Forelimb muscle (tissue), 1 donor: Measurements from ENCODE around the gene BICD2. TPM values are rescaled to one million over a fixed set of nuclear protein-coding genes. Genes with fewer than 3 reads are reported as not detected.

ENCODE experiments used
- DNase-seq: peaks from one replicate; pipeline ENCODE4 v3.0.0-alpha.2; 2013; ENCODE audit warnings: low read depth
- polyA plus RNA-seq: library from polyadenylated mRNA; unstranded; fragments of 120-200 nt; gene quantifications from one replicate; pipeline ENCODE4 v1.2.1, GENCODE V29; 2013; ENCODE audit not compliant: insufficient read length

BICD2 gene
- polyA plus RNA-seq, 1 donor: 25.2 TPM

DNA sequence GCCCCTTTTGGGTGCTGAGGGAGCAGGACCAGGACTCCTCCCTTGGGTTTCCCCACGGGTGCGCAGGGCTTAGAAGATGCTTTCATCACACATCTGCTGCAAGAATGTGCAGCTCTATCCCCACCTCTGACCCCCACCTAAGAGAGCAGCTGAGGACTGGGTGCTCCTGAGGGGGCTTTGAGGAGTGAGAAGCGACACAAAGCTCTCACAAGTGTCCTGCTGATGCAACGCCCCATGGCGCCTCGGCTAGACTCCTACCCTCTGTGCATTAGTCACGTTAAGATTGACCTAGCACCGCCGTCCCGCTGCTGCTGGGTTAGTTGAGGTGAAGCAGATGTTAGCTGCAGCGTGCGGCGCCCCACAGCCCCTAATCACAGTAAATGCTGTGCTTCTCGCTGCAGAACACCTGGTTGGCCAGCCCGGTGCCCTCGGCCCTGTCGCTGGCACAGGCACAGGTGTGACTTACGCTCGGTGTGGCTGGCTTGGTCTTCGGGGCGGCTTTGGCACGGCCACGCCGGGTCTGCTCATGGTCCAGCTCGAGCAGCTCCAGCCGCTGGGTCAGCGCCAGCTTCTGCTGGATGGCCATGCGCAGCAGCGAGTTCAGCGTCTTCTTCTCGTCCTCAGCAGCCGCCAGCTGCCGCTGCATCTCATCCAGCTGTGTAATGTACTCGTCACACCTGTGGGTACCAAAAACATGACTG lies 49.7 kb downstream of the BICD2 start:
- DNase-seq: no peak

DNA sequence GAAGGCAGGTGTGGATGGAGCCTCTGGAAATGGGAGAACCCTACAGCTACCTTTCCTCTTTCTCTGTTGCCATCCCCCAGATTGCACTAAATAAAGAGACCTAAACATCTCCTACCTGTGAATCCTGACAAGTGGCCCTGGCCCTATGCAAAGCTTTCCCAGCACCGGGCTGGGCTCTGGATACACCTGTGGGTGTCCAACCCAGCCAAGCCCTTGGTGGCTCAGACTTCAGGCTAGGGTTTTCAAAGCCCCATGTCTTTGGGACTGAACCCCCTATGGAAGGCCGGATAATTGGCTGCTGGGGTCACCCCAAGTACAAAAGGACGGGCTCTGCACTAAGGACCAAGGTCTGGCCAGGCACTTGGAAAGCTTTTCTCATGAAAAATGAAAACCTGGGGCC lies 50.6 kb downstream of the BICD2 start:
- no peak for DNase-seq

DNA sequence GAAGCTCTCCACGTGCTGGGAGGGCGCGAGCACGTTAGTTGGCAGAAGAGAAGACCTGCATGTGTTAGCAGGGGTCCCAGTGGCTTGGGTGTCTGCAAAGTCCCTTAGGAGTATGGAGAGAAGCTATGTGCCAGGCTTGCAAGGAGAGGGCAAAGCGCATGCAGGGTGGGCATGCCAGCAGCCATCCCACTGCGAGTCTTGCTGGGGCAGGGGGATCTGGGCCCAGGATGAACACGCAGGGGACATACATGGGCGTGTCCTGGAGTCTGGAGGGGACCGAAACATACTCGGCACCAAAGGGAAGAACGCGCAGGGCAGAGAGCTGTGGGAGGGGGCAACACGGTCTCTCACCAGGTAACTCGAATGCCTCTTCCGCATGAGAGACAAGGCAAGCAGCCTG lies 51.1 kb downstream of the BICD2 start:
- no peak for DNase-seq

DNA sequence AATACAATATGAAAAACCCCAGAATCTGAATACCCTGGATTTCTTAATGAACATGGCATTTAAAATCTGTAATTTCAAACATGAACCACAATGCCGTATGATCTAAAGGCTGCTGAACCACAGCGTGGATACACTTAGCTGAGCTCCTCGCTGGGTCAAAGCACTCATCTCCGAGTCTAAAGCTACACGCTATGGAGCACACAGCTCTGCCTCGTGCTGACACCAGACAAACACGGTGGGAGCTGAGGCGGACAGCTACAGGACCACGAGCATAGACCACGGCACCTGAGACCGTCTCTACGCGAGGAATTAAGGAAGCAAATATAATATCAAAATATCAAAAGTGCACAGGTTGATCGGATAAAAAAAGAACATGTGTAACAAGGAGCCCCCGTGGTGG lies 51.9 kb downstream of the BICD2 start:
- no peak for DNase-seq

DNA sequence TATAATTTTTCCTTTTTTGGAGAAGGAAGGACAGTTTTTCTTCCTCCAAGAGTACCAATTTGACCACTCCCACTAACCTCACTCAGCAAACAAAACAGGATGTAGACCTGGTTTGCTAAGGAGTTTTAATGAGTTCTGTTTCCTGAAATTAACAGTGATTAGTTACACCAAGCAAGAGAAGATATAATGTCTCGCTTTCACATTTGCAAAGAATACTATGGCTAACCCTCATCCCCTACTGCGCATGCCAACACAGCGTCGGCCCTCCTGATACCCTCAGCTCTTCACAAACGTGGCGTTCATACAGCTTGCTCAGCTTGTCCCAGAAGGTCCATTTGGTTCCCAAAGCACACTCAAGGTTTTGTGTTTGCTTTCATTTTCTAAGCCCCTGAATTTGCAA lies 52.8 kb downstream of the BICD2 start:
- DNase-seq: no peak

DNA sequence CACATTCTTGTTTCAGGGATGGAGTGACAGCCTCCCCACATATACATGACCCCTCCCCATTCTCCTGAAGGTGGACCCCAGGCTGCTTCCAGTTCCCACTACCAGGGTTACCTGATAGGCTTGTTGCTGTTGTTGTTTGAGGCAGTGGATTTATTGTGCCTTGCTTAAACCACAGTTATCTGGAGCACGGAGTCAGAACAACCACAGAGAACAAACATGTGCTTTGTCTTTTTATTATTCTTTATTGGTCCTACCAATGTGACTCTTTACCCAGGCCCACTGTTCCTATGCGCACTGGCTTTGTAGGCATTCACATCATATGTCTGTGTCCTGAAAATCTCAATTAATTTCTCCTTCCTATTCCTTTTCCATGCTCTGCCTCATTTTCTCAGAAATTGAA lies 53.5 kb downstream of the BICD2 start:
- DNase-seq: no peak

DNA sequence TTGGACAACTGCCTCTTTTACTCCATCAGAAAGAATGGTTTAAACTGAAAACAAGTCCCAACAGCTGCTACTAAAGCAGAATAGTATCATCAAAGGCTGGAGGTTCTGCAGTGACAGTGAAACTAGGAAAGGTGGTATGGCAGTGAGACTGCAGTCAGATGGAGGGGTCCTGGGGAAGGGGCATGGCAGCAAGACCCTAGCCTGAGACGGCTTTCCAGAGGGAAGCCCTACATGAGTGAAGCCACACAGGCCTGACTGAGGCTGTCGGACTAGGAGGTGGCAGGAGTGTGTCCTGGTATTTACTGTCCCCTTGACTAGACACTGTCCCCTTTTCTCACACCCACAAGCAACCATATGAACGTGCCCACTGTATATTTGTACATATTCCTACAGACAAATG lies 54.3 kb downstream of the BICD2 start:
- DNase-seq: no peak

DNA sequence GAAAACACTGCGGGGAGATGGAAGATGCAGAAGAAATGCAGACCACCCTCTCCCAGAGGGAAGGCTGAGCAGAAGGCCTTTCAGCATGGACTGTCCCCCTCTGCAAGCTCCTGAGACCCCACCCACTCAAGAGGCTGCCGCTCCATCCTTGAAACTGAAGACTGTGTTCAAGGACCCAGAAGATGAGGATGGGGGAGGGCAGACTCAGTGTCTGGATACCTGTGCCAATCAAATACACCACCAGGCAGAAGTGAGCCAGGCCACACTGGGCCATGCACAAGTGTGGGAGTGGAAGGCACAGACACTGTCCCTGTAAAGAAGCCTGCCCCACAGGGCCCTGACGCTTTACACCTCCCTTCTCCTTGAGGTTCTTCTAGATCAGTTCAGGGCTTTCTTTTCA lies 54.7 kb downstream of the BICD2 start:
- DNase-seq: no peak

DNA sequence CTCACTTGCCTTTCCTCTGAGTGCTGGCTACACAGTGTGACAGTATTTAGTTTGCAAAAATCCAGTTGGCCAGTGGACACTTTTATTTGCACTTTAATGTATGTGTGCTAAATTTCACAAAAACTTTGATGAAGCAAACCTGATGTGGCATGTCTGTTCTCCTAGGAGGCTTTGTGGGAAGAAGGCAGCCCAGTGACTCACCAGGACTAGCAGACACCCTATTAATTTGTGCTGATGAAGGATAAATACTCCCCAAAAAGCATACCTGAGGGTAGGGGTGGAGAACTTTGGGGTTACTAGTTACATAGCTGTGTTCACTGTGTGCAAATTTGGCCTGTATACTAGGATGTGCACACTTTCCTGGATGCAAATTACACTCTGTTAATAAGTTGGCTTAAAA lies 55.4 kb downstream of the BICD2 start:
- DNase-seq: no peak

DNA sequence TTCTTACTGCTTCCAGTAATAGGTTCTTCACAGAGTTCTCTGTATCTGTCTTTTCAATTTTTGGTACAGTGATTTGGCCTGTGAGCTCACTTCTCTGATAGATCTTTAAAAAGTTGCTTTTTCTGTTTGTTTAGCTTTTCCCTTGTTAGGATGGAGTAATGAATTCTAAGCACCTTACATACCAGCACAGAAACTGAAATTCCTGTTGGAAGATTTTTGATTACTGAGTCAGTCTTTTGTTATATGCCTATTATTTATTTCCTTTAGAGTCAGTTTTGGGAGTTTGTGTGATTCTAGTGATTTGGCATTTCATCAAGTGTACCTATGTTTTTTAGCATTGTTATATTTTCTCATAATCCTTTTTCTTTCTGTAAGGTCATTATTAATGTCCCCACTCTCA lies 57.1 kb downstream of the BICD2 start:
- no peak for DNase-seq

DNA sequence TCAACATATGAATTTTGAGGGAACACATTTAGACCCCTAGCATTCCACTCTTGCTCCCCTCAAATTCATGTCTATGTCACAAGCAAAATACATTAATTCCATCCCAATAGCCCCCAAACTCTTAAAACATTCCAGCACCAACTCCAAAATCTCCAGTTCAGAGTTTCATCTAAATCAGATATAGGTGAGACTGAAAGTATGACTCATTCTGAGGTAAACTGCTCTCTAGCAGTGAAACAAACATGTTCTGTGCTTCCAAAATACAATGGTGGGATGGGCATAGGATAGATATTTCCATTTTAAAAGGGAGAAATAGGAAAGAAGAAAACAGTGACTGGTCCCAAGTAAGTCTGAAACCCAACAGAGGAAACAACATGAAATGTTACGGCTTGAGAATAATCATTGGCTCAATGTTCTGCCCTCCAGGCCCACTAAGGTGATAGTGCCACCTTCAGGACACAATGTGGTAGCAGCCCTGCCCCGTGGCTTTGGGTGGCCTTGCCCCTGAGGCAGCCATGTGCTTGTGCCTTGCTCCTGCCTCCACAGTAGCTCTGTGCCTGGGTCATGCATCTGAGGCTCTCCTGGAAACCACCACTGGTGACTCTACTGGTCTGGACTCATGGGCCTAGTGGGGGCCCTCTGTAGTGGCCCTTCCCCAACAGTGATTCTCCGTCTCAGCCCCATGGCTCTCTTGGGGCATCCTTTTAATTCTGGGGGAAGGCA lies 58.3 kb downstream of the BICD2 start:
- no peak for DNase-seq

DNA sequence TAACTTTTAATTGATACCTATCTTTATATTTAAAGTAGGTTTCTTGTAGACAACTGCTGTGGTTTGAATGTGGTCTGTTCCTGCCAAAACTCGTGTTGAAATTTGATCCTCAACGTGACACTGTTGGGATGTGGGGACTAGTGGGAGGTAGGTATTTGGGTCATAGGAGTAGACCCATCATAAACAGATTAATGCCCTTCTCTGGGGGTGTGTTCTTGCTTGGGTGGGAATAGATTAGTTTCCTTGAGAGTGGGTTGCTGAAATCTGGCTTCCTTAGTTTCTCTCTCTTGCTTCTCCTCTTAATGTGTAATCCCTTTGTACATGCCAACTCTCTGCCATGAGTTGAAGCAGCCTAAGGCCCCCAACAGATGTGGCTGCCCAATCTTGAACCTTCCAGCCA lies 60.1 kb downstream of the BICD2 start:
- DNase-seq: no peak

DNA sequence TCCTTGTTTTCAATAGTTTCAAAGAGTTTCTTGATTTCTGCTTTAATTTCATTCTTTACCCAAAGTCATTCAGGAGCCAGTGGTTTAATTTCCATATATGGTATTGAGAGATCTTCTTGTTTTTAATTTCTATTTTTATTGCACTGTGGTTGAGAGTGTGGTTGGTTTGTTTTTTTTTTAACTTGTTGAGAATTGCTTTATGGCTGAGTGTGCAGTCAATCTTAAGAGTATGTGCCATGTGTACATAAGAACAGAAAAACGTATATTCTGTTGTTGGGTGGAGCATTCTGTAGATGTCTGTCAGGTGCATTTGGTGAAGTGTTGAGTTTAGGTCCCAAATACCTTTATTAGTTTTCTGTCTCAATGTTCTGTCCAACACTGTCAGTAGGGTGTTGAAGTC lies 68.0 kb downstream of the BICD2 start:
- DNase-seq: no peak

DNA sequence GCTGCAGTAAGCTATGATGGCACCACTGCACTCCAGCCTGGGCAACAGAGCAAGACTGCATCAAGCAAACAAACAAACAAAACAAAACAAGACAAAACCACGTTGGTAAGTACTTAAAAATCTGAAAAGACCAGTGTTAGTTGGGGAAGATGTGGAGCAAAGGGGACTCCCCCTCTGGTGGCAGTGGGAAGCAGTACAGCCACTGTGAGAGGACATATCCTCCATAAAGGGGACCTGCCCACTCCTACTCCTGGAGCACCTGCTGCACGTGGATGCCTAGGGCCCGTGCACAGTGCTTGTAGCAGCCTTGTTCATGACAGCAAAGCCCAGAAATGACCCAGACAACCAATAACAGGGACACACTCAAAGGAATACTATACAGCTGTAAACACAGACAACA lies 77.7 kb downstream of the BICD2 start:
- no peak for DNase-seq

DNA sequence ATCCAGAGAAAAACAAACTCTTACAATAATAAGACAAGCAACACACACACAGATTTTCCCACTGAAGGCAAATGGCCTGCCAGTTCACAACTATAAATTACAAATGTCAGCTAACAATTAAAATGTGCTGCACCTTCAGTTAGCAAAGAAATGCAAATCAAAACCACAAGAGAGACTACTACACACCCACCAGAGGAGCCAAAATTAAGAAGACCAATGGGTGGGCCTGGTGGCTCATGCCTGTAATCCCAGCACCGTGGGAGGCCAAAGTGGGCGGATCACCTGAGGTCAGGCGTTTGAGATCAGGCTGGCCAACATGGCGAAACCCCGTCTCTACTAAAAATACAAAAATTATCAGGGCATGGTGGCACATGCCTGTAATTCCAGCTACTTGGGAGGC lies 79.6 kb downstream of the BICD2 start:
- no peak for DNase-seq

DNA sequence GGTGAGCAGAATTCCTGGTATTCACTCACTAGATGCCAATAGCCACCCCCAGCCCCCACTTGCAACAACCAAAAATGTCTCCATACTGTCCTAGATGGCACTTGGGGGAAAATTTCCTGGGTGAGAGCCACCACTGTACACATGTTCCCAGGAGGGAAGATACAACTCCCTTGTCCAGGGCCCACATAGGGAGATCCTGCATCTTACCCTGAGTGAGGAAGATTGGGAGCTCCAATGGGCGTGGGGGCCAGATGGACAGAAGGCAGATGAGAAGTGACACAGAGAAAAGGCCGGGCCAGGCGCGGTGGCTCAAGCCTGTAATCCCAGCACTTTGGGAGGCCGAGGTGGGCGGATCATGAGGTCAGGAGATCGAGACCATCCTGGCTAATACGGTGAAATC lies 82.4 kb downstream of the BICD2 start:
- no peak for DNase-seq

DNA sequence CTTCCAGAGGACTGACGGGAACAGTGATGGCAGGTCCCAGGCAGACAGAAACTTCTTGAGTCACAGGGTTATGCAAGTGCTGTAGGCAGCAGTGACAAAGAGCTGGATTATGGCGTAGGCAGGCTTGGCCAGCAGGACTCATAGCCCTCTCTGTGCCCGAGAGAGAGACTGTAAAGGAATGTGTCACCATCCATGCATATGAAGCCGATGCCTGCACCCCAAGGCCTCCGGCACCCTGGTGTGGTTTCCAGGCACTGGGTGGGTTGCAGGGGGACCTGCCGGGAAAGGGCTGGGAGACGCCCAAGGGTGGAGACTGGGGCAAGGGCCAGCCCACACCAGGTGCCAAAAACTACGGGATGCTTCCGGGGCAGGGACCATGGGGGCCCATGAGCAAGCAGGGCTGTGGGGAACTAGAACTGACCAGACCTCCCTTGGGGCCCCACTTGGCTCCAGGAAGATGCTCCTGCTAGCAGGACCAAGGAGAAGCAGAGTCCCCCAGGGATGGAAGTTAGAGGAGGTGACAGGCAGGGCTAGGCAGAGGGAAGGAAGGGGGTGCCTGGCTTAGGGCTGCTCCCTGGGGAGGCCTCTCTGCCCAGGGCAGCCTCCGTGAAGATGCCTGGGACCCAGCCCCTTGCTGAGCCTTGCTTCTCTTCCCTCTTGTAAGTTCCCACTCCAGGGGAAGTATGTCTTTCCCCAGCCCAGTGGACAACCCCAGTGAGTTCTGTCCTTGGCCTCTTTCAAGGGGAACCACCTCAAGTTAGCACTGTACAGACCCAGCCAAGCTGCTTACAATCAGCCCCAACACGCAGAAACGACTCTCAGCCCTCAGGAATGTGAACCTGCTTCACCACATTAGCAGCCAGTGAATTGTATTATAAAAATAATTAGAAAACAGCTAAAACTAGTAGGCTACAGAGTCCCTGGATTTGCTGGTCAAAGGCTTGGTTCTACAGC lies 84.2 kb downstream of the BICD2 start:
- no peak for DNase-seq

DNA sequence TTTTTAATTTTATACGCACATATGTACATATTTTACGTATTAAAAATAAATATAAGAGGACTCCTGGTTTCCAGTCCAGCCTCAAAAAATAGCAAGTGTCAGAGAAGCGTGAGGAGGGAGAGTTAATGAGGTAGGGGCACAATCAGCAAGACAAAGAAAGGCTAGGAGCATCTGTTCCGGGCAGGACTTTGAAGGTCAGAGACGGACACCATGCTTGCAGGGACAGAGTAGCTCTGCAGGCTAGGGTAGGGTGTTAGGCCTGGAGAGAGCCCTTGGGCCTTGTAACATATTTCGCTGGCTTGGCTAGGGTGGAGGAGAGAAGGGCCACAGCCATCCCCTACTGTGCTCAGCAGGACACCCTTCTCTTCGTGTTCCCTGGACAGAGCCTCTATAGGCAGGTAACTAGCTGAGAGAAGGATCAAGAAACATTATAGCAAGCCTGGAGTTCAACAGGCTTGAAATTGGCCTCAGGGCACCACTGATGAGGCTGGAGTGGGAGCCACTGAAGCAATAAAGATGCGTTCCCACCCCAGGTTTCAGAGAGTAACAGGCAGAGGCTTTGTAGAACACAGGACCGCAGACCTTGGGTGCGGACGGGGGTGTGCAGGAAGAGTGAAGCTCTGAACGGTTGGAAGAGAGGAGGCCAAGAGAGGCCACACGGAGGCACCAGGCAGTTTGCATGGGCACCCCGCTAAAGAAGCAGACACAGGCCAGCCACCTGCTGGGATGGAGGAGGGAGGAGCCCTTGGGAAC lies 85.0 kb downstream of the BICD2 start:
- no peak for DNase-seq

DNA sequence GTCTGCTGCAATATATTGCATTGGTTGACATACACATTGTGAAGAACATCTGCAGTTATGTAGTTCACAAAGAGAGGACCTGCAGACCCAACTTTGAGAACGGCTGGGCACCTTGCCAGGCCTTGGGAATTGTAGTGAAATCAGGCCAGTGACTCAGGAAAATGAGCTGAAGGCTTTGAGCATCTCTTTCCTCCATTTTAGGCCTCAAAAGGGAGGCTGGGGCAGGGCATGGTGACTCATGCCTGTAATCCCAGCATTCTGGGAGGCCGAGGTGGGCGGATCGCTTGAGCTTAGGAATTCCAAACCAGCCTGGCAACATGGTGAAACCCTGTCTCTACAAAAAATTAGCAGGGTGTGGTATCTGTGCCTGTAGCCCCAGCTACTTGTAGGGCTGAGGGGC lies 93.3 kb downstream of the BICD2 start:
- no peak for DNase-seq

DNA sequence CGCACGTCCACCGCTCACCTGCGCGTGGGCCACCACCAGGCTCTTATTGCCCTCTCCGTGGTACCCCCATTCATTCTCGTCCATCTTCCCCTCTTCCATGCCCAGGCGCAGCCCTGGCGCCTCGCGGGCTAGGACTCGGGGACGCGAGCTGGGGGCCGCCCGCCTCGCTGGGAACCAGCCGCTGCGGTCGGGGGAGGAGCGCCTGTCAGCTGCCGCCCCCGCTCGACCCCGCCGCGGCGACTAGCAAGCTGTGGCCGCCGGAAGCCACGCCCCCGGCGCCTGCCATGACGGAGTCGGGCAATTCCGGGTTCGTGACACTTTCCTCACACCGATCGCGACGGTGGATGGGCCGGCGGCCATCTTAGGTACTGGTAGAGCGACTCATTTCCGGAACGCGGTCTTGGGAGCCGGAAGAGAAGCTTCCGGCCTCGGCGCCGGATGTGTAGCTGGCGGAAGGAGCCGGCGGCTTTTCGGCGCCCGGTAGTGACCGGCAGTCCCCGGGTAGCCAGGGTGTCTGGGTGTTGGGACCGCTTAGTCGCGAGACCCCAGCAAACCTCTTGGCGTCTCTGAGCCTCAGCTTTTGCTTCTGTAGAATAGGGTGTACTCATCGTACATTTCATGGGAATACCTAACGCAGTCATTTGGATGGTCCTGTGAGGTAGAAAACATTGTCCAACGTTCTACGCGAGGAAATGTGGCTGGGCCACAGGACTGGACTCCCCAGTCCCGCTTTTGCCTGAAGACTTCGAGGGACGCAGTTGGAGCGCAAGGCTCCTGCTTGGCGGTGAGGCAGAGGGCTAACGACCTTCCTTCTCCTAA lies 94.5 kb downstream of the BICD2 start, which contains the start of gene IPPK:
Gene IPPK (minus strand): TSS at position 242 of the 819 bp plus-strand sequence. CDS start 143 bp downstream, at position 99.
- peak; percentile 98 for DNase-seq

DNA sequence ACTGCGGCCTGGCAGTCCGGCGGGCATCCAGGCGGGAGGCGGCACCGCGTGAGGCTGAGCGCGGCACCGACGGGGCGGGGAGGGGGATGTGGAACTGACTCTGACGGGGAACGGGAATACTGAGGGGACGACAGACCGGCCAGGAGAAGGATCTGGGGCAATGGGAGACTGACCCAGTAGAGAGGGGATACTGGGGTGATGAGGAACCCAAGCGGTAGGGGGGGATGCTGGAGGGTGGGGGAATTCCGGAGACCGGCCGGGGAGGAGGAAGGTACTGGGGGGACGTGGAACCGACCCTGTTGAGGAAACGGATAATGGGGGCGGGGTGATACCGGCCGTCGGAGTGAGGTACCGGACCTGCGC lies 95.1 kb downstream of the BICD2 start:
- no peak for DNase-seq
